PC-9 (cell line): Measurements from ENCODE around the gene PPP2R3A. TPM values are rescaled to one million over a fixed set of nuclear protein-coding genes. Genes with fewer than 3 reads are reported as not detected.

Source experiments
- BruUV-seq: library from RNA; stranded (reverse); fragments of 400-500 nt; replicated peaks from 2 replicates; lab custom pipeline; 2021; lab: Mats Ljungman, UMichigan
- CTCF ChIA-PET: fragments of 300-600 bp; sonication (Branson Sonifier 250); formaldehyde crosslinking; loops from one replicate; lab custom pipeline; 2022; ENCODE audit warnings: antibody characterized with exemption; lab: Charles Lee
- POLR2A ChIA-PET: fragments of 300-600 bp; sonication (Branson Sonifier 250); formaldehyde crosslinking; loops from one replicate; lab custom pipeline; 2022; ENCODE audit warnings: antibody characterized with exemption; ENCODE audit not compliant: unreplicated experiment; lab: Charles Lee
- DNase-seq, 2 experiments: peaks; one replicate each; pipeline versions ENCODE4 v3.0.0 to v3.0.0-alpha.2; 2015 to 2022; ENCODE audit warnings: mixed read lengths in 1 of 2
- H2AFZ ChIP-seq: fragments of 200-600 bp; sonication (generic); 2 replicates; pipeline ENCODE4 v1.8.1; 2017; ENCODE audit warnings: antibody characterized with exemption
- H3F3A ChIP-seq: fragments of 200-600 bp; sonication (generic); 2 replicates; pipeline ENCODE4 v1.8.1; 2017; ENCODE audit warnings: antibody characterized with exemption, mild to moderate bottlenecking, low read depth; ENCODE audit not compliant: insufficient read depth
- H3K27ac ChIP-seq: fragments of 200-600 bp; sonication (generic); 2 replicates; pipeline ENCODE4 v1.6.1; 2016; ENCODE audit warnings: mixed run types
- H3K27me3 ChIP-seq: fragments of 200-600 bp; sonication (generic); 2 replicates; pipeline ENCODE4 v1.6.1; 2016; ENCODE audit warnings: low read depth, mixed run types; ENCODE audit not compliant: insufficient read depth
- H3K36me3 ChIP-seq: fragments of 200-600 bp; sonication (generic); 2 replicates; pipeline ENCODE4 v1.6.1; 2016; ENCODE audit warnings: low read depth, mixed run types
- H3K4me1 ChIP-seq: fragments of 200-600 bp; sonication (generic); replicated peaks from 2 replicates; pipeline ENCODE4 v1.6.1; 2016; ENCODE audit warnings: mixed run types; ENCODE audit not compliant: insufficient read depth
- H3K4me2 ChIP-seq: fragments of 200-600 bp; sonication (generic); 2 replicates; pipeline ENCODE4 v1.6.1; 2017; ENCODE audit warnings: mixed run types
- H3K4me3 ChIP-seq: fragments of 200-600 bp; sonication (generic); 2 replicates; pipeline ENCODE4 v1.6.1; 2016; ENCODE audit warnings: mixed run types
- H3K79me2 ChIP-seq: fragments of 200-600 bp; sonication (generic); 2 replicates; pipeline ENCODE4 v1.6.1; 2017; ENCODE audit warnings: low read depth, mixed run types
- H3K9me2 ChIP-seq: fragments of 200-600 bp; sonication (generic); 2 replicates; pipeline ENCODE4 v1.8.1; 2017; ENCODE audit warnings: mild to moderate bottlenecking; ENCODE audit not compliant: insufficient read depth
- H3K9me3 ChIP-seq: fragments of 200-600 bp; sonication (generic); 2 replicates; pipeline ENCODE4 v1.8.1; 2016; ENCODE audit warnings: low read depth; ENCODE audit not compliant: insufficient read depth
- H4K20me1 ChIP-seq: fragments of 200-600 bp; sonication (generic); 2 replicates; pipeline ENCODE4 v1.8.1; 2017; ENCODE audit not compliant: insufficient read depth
- EZH2 ChIP-seq: fragments of 200-600 bp; sonication (generic); IDR thresholded peaks from 2 replicates; pipeline ENCODE4 v1.8.0; 2017; ENCODE audit warnings: antibody characterized with exemption, low read depth
- intact Hi-C: fragments of 100-400 bp; cut with micrococcal nuclease; formaldehyde crosslinking; loops from one replicate; pipeline ENCODE4 v1.10.0; 2022; ENCODE audit not compliant: unreplicated experiment
- total RNA-seq: library from RNA; stranded (reverse); gene quantifications from 2 replicates; pipeline ENCODE4 v1.2.3, GENCODE V29; 2021
- TF ChIP-seq, protein P1 (sequence below): fragments of 200-600 bp; sonication (generic); conservative IDR thresholded peaks from 2 replicates; pipeline ENCODE4 v1.6.1; 2017; ENCODE audit warnings: mixed run types, antibody characterized with exemption, mild to moderate bottlenecking, moderate library complexity

The PPP2R3A gene
- total RNA-seq, 1 experiment from 2014 or later = 42.6 TPM

- no peak for TF ChIP-seq EZH2
- TF ChIP-seq, protein P1, sequence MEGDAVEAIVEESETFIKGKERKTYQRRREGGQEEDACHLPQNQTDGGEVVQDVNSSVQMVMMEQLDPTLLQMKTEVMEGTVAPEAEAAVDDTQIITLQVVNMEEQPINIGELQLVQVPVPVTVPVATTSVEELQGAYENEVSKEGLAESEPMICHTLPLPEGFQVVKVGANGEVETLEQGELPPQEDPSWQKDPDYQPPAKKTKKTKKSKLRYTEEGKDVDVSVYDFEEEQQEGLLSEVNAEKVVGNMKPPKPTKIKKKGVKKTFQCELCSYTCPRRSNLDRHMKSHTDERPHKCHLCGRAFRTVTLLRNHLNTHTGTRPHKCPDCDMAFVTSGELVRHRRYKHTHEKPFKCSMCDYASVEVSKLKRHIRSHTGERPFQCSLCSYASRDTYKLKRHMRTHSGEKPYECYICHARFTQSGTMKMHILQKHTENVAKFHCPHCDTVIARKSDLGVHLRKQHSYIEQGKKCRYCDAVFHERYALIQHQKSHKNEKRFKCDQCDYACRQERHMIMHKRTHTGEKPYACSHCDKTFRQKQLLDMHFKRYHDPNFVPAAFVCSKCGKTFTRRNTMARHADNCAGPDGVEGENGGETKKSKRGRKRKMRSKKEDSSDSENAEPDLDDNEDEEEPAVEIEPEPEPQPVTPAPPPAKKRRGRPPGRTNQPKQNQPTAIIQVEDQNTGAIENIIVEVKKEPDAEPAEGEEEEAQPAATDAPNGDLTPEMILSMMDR = no peak
- Histone ChIP-seq H3K36me3 (no peaks in the 10 kb centered on the region), H3K9me2 (no peaks in the 10 kb centered on the region), H4K20me1 (no peaks in the 10 kb centered on the region), H3K79me2 (no peaks in the 10 kb centered on the region), H2AFZ (no peak overlapping the region), H3K4me1 (peaks cover 12% of the 10 kb centered on the region; the same call in 1 of the 2 replicates), H3K27me3 (no peaks in the 10 kb centered on the region), H3K9me3 (no peaks in the 10 kb centered on the region), H3K4me2 (no peak overlapping the region), H3K27ac (no peak overlapping the region), H3K4me3 (no peak overlapping the region), H3F3A (no peaks in the 10 kb centered on the region)
- CTCF ChIA-PET = no interaction called here
- POLR2A ChIA-PET = no interaction called here
- intact Hi-C loops = no loop called here
- no peak for DNase-seq
- BruUV-seq = no TSS peak
These were observed 16.3 kb downstream of the PPP2R3A start for GRCh38 chr3:135981701-135982403.

GRCh38 chr3:135982404-135982761 lies 16.9 kb downstream of the PPP2R3A start:
- ChIA-PET POLR2A (no interaction called here), CTCF (no interaction called here)
- intact Hi-C loops = no loop called here
- H3K4me3 ChIP-seq = no peak overlapping the region
- TF ChIP-seq, protein P1 = no peak
- no peak for TF ChIP-seq EZH2
- no peaks in the 10 kb centered on the region for H3F3A ChIP-seq
- H3K9me3 ChIP-seq = no peaks in the 10 kb centered on the region
- H3K9me2 ChIP-seq = no peaks in the 10 kb centered on the region
- H3K4me2 ChIP-seq = no peak overlapping the region
- no peaks in the 10 kb centered on the region for H3K27me3 ChIP-seq
- BruUV-seq = no TSS peak
- H3K79me2 ChIP-seq = no peaks in the 10 kb centered on the region
- H4K20me1 ChIP-seq = no peaks in the 10 kb centered on the region
- H2AFZ ChIP-seq = no peak overlapping the region
- H3K27ac ChIP-seq = no peak overlapping the region
- peaks cover 12% of the 10 kb centered on the region; the same call in 1 of the 2 replicates for H3K4me1 ChIP-seq
- no peaks in the 10 kb centered on the region for H3K36me3 ChIP-seq
- no peak for DNase-seq

DNA sequence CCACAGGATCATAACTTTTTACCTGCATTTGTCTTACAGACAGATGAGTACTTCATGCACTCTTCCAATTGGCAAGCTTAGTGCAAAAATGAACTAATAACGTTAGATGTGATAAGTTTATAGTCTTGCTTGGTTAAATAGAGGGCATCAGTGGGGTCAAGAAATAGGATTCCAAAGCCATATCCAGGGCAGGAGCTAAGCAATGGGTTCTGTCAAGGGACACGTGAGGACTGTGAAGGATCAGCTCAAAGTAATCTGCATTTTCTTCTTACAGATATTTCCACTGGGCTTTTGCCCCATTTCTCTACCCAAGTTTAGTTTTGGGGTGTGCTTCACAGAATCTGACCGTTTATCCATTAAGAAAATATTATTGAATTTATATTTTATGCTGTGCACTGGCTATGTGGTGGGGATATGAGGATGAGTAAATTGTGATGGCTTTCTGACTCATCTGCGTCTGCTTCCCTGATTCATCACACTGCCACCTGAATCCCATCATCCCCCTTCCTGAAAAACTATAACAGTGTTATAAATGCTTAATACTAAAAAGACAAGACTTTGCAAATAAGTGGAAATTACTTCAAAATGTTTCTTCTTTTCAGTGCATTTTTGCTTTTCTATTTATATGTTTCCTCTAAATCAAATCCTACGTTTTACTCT lies 17.5 kb downstream of the PPP2R3A start:
- TF ChIP-seq, protein P1 = no peak
- TF ChIP-seq EZH2 = no peak
- Histone ChIP-seq H3K4me1 (peaks cover 12% of the 10 kb centered on the region; the same call in 1 of the 2 replicates), H3K27ac (no peak overlapping the region), H3K9me3 (no peaks in the 10 kb centered on the region), H3K36me3 (no peaks in the 10 kb centered on the region), H3K4me3 (no peak overlapping the region), H3K79me2 (no peaks in the 10 kb centered on the region), H3K9me2 (no peaks in the 10 kb centered on the region), H3K27me3 (no peaks in the 10 kb centered on the region), H3F3A (no peaks in the 10 kb centered on the region), H4K20me1 (no peaks in the 10 kb centered on the region), H3K4me2 (no peak overlapping the region), H2AFZ (no peak overlapping the region)
- DNase-seq = no peak
- intact Hi-C loops = no loop called here
- ChIA-PET CTCF (no interaction called here), POLR2A (no interaction called here)
- BruUV-seq = no TSS peak
